GM13976 (cell line): ENCODE measurements around the gene AIP.

ENCODE experiments used
- DNase-seq: peaks from one replicate; pipeline ENCODE4 v3.0.0; 2012; ENCODE audit warnings: low spot score
- CTCF ChIP-seq: IDR thresholded peaks from 2 replicates; pipeline ENCODE4 v1.5.1; 2012; ENCODE audit warnings: borderline replicate concordance, mild to moderate bottlenecking; ENCODE audit not compliant: insufficient read depth; ENCODE audit errors: extremely low read depth, missing control alignments, control extremely low read depth
- in situ Hi-C: fragments of 300-500 bp; cut with MboI; formaldehyde crosslinking; loops from one replicate; pipeline ENCODE4 v1.12.0; 2022; ENCODE audit warnings: low sequenced_read_pairs, mixed read lengths, inconsistent platforms; ENCODE audit not compliant: unreplicated experiment

Gene AIP

GRCh38 chr11:67523556-67524479, 41.0 kb downstream of the AIP start:
- no peak for TF ChIP-seq CTCF
- in situ Hi-C loops = no loop called here
- DNase-seq = peak; percentile 26

GRCh38 chr11:67524480-67524808, 41.6 kb downstream of the AIP start:
- DNase-seq = peak; percentile 20
- in situ Hi-C loops = no loop called here
- no peak for TF ChIP-seq CTCF

- in situ Hi-C loops = no loop called here
- DNase-seq = no peak
- no peak for TF ChIP-seq CTCF
These were observed 42.6 kb downstream of the AIP start for GRCh38 chr11:67525275-67525976.

- no peak for TF ChIP-seq CTCF
- DNase-seq = no peak
- in situ Hi-C loops = no loop called here
These were observed 45.5 kb downstream of the AIP start for GRCh38 chr11:67528376-67528775.

GRCh38 chr11:67530282-67530592, 47.4 kb downstream of the AIP start:
- in situ Hi-C loops = no loop called here
- peak; percentile 25 for DNase-seq
- no peak for TF ChIP-seq CTCF

GRCh38 chr11:67532889-67533288, 50.1 kb downstream of the AIP start:
- in situ Hi-C loops = no loop called here
- TF ChIP-seq CTCF = no peak
- no peak for DNase-seq
